Hematopoietic multipotent progenitor cell (in vitro differentiated cells): ENCODE data around the gene CADPS2. TPM values are rescaled to one million over a fixed set of nuclear protein-coding genes. Genes with fewer than 3 reads are reported as not detected.
"Not testable (repeated sequence)": the region's sequence is repeated elsewhere in the genome, so short reads cannot be mapped to it uniquely, and the experiment has no call there.

Experiments
- DNase-seq, 3 donors: peaks; one replicate each; pipeline ENCODE4 v3.0.0-alpha.2; 2011 to 2015; ENCODE audit warnings: low read depth in 2 of 3, low spot score in 2 of 3
- total RNA-seq: library from RNA; depleted of rRNA; stranded (reverse); fragments of >200 nt; gene quantifications from one replicate; pipeline ENCODE4 v1.2.3, GENCODE V29; 2012

CADPS2 gene
- total RNA-seq, 1 donor: under 0.01 TPM

GRCh38 chr7:122717356-122718089 is 168.7 kb downstream of the CADPS2 start:
- no peak for DNase-seq

GRCh38 chr7:122715183-122715582 is 171.1 kb downstream of the CADPS2 start:
- DNase-seq: no peak

- DNase-seq: no peak
These were observed 175.3 kb downstream of the CADPS2 start for GRCh38 chr7:122710916-122711315.

DNA sequence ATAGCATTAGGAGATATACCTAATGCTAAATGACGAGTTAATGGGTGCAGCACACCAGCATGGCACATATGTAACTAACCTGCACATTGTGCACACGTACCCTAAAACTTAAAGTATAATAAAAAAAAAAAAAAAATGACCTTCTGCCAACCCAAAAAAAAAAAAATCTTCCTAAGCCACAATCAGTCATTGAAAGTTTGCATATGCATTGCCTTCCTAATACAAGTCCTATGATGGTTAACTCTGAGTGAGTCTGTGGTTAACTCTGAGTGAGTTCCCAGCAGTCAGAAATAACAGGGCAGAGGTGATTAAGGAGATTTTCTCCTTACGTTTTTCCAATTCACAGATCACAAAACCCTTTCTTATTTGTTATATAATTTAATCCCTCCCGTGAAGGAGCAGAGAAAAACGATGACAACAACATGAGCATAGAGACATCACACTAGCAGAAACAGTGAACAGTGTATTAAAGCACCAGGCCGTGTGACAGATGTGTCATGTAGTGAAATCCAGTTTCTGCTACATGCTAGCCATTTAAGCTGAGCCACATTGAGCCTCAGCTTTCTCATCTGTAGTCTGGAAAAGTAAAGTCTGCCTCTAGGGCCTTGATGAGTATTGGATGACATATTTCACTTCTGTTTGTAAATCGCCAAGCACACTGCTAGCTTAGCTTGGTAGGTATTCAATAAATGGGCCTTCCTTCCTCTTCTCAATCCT is 176.2 kb downstream of the CADPS2 start:
- no peak for DNase-seq

DNA sequence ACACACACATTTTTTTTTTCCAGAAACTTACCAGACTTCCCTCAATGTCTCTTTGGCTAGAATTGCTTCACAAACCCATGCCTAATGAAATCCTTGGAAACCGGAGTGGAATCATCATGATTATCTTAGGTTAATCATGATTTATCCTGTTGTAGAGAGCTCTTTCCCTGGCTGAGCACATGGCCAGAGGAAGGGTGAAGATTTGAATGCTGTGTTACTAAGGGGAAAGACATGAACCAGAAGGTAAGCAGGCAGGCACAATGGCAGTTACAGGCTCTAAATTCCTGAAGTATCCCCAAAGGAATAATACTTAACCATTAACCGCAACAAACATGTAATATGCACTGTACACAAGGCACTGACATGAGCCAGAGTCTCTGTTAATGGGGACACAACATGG is 179.4 kb downstream of the CADPS2 start:
- DNase-seq: no peak

DNA sequence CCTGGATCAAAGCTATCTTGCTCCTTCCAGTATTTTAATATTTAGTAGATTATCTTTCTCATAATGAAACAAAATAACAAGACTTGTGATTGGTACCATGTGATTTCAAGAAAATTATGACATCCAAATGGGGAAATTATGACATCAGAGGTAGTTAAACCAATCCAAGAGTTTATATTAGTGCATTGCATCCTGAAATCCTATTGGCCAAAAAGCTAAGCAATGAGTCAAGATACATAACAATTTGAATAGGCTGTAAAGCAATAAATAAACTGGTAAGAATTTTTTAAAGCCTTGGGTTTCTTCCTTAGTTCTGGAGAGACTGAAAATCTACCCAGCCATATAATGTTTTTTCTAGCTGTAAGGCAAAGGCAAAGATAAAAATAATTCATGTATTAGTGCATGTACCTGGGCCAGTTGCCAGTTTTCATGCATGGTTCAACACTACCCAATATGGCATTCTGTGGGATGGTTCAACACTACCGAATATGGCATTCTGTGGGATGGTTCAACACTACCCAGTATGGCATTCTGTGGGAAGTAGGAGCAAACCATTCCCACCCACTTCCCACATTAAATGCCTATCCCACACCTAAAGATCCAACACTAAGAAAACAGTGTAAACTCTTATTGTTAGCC is 183.3 kb downstream of the CADPS2 start, which contains the start of gene RNF148:
Gene RNF148, minus strand, starts transcription at position 51 of the 639 bp plus-strand sequence. CDS start 172 bp downstream, outside the sequence.
- DNase-seq: no peak

DNA sequence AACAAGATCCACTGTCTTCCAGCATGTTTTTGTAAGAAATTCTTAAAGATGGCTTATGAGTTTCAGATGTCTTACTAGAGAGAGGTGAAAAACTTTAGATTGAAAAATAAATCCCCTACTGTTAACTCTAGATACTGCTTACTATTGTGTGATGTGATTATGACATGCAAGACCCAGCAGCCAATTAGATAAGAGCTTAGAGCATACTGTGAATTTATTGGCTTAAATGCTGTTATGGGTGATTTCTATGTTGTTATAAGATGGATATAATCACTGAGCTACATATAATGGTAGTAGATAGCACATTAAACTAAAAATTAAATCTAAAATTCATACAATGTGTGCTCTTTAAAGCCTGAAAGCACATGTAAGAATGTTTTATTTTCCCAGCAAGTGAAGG is 187.2 kb downstream of the CADPS2 start, which contains the start of gene RNF133:
Gene RNF133, minus strand, starts transcription at position 101 of the 400 bp plus-strand sequence. CDS start 199 bp downstream, outside the sequence.
- DNase-seq: no peak

DNA sequence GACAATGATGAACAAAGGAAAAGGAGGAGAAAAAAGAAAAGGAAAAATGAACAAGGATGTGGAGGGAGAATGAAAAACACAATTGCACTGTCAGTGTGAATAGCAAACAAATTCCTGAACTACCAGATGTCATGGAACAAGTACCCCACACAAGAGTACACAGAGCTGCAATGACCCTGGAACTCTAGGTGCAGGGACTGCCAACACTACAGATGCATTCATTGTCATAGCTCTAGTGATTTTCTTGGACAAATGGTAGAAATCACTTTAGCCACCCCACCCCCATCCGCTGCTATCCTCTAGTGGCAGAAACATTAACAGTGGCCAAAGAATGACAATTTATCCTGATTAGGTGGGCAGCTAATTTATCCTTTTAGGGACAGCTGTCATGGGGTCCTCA is 190.4 kb downstream of the CADPS2 start:
- DNase-seq: no peak

- DNase-seq: no peak
These were observed 191.6 kb downstream of the CADPS2 start for GRCh38 chr7:122694697-122695096.

GRCh38 chr7:122692769-122693309 is 193.4 kb downstream of the CADPS2 start:
- no peak for DNase-seq

- DNase-seq: no peak
These were observed 194.6 kb downstream of the CADPS2 start for GRCh38 chr7:122691569-122692235.

DNA sequence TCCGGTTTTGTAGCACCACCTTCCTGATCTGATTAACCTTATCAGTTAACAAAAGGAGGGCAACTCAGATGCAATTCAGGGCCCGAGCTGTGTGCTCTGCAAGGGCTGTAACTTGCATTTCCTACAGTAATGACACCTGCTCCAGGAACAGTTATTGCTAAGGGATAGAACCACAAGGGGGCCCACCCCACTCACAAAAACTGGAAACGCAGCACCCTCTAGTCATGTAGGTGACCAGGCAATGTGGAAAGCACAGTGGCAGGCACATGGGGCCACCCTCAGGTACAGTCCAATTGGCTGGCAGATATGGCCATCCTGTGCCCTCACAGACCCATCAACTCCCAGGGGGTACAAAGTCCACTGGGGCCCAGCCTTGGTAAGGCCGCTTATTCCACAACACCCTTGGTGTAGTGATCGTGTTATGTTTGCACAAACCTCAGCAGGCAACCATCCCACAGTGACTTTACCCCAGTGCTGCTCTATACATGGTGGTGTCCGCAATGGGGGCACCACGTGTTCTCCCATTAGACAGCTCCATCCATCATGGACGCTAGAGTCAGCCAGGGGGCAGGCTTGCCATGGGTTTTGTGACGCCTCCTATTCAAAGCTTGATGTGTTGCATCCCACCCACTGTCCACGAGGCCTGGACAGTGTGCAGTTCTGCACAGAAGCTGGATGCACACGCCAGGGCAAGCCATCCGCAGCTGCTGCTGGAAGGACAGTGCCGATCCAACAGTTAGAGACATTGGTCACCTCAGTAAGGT is 196.7 kb downstream of the CADPS2 start:
- no peak for DNase-seq

GRCh38 chr7:122688400-122688998 is 197.8 kb downstream of the CADPS2 start:
- DNase-seq: no peak

DNA sequence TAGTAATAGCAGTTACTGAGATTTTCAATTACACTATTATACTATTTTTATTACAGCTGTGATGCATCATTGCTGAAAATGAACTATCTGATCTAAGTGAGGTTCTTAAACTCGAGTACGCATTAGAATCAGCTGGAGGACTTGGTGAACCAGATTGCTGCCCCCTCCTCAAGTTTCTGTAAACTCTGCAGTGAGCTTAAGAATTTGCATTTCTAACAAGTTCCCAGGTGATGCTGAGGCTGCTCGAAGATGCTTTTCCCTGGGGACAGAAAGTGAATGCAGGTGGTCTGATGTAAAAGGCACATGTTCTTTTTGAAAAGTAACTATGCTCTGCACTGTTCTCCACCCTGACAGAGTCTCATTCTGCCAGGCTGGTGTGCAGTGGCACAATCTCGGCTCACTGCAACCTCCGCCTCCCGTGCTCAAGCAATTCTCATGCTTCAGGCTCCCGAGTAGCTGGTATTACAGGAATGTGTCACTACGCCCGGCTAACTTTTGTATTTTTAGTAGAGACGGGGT is 199.8 kb downstream of the CADPS2 start:
- no peak for DNase-seq

DNA sequence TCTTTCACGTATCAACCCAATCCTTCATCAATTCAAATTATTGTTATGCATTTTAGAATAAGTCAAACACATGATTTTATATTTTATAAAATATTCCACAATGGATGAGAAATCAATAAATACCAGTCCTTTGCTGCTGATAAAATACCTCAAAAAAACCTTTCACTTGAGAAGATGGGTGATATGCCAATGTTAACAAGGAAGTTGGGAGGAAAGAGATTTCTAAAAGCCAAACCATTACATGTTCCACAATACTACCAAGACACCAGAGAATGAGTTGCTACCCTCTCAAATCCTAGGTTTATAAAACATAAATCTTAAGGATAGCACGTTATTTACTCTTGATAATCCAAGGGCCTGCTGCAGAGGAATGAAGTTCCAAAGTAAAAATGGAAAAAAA is 201.8 kb downstream of the CADPS2 start:
- no peak for DNase-seq

GRCh38 chr7:122682815-122683550 is 203.3 kb downstream of the CADPS2 start:
- DNase-seq: no peak

DNA sequence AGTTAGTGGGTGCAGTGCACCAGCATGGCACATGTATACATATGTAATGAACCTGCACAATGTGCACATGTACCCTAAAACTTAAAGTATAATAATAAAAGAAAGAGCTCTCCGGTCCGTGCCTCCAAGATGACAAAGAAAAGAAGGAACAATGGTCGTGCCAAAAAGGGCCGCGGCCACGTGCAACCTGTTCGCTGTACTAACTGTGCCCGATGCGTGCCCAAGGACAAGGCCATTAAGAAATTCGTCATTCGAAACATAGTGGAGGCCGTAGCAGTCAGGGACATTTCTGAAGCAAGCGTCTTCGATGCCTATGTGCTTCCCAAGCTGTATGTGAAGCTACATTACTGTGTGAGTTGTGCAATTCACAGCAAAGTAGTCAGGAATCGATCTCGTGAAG is 205.1 kb downstream of the CADPS2 start:
- not testable (repeated sequence) for DNase-seq

DNA sequence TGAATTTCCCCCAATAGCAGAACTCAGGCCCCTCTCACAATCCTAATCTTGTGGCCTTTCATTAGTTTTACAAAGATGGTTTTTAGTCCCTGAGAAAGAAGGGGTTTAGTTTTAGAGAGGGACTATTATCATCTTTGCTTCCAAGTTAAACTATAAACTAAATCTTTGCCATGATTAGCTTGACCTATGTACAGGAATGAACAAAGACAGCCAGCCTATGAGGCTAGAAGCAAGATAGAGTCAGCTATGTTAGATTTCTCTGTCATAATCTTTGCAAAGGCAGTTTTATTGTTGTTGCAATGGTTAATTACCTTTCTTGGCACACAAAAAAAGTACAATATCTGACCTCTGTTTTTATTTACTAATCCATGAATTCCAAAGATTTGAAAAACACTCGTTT is 206.4 kb downstream of the CADPS2 start:
- no peak for DNase-seq
